ENCODE data around the gene FAHD1. TPM values are rescaled to one million over a fixed set of nuclear protein-coding genes. Genes with fewer than 3 reads are reported as not detected.
"Not testable (repeated sequence)": the region's sequence is repeated elsewhere in the genome, so short reads cannot be mapped to it uniquely, and the experiment has no call there.

Gene FAHD1
- total RNA-seq, 4 donors from 2014 or later = 20.4 to 43.2 (median 39.5) TPM

DNA sequence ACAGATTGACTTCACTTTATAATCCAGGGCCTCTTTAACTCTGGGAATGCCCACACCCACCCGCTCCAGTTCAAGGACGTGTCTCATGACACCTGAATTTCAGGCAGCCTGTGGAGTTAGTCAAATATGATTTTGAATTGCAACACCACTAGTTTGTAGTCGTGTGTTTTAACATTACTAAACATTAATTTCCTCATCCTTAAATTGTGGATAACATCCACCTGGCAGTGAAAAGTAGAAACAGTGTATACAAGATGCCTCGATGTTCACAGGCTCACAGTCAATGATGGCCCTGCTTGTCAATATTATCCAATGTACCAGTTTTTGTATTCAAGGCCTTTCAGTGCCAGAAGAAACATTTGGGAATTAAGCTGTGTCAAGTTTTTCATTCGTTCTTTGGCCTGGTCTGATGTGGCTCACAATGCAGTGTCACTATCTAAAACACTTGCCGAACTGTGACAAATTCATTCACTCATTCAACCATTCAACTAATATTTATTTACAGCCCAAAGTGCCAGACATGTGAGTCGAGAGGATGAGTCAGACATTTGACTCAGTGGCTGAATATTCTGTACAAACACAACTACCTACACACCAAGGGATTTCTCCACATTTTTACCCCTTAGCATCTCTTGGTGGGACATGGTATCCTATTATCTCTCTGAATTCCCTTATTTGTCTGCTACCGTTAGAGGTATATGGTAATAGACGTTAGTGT, 43.5 kb downstream of the FAHD1 start:
- Histone ChIP-seq H3K36me3 (no peaks in the 10 kb centered on the region), H3K27me3 (peaks cover 4 to 37% (median 22%) of the 10 kb centered on the region in 4 donors), H3K9me3 (no peaks in the 10 kb centered on the region), H3K4me3 (no peak overlapping the region), H3K27ac (replicated peaks in 1 of 4) (no peak overlapping the region), H3K4me1 (peaks cover 0 to 11% (median 7%) of the 10 kb centered on the region in 4 donors)
- TF ChIP-seq EP300 (IDR thresholded peaks at IDR 0.05) = no peak
- TF ChIP-seq POLR2AphosphoS5 (IDR thresholded peaks at IDR 0.05) = no peak
- no peak for TF ChIP-seq POLR2A (IDR thresholded peaks at IDR 0.05; ENCODE audit: low read depth)
- no peak for DNase-seq (ENCODE audit: extremely low spot score)
- 54% methylated on average over 9 of the region's 9 CpGs for WGBS
- intact Hi-C loops (cut with DNase I) = no loop called here

DNA sequence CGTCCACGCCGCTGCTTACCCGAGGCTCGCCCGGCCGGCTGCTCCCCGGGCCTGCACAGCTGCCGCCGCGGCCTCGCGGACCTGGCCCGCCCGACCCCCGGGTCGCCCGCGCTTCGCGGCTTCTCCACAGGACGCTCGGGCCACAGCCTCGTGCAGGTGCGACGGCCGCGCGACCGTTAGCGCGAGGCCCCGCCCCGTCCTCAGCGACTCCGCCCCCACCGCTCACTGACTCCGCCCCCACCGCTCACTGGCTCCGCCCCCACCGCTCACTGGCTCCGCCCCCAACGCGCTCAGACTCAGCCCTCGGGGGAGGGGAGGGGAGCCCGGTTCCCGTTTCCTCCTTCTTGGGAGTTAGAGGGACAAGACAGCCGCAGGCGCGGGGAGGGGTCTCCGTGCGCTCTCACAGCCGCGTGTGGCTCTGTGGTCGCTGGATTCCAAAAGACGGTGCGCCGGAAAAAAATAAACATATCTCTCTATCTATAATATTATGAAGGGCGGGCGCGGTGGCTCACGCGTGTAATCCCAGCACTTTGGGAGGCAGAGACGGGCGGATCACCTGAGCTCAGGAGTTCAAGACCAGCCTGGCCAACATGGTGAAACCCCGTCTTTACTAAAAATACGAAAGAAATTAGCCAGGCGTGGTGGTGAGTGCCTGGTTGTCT, 45.1 kb downstream of the FAHD1 start, which contains the start of gene MEIOB:
Gene MEIOB (minus strand): TSS at position 191 of the 662 bp plus-strand sequence. CDS start 3,989 bp downstream, outside the sequence.
- DNase-seq (ENCODE audit: extremely low spot score) = no peak
- H3K27ac ChIP-seq (replicated peaks in 1 of 4) = no peak within 1 kb of the TSS
- no peaks in the 10 kb centered on the region for H3K9me3 ChIP-seq
- no peaks in the 10 kb centered on the region for H3K36me3 ChIP-seq
- intact Hi-C loops (cut with DNase I) = no loop called here
- TF ChIP-seq, protein P1, sequence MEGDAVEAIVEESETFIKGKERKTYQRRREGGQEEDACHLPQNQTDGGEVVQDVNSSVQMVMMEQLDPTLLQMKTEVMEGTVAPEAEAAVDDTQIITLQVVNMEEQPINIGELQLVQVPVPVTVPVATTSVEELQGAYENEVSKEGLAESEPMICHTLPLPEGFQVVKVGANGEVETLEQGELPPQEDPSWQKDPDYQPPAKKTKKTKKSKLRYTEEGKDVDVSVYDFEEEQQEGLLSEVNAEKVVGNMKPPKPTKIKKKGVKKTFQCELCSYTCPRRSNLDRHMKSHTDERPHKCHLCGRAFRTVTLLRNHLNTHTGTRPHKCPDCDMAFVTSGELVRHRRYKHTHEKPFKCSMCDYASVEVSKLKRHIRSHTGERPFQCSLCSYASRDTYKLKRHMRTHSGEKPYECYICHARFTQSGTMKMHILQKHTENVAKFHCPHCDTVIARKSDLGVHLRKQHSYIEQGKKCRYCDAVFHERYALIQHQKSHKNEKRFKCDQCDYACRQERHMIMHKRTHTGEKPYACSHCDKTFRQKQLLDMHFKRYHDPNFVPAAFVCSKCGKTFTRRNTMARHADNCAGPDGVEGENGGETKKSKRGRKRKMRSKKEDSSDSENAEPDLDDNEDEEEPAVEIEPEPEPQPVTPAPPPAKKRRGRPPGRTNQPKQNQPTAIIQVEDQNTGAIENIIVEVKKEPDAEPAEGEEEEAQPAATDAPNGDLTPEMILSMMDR (IDR thresholded peaks at IDR 0.05) = no peak
- TF ChIP-seq POLR2AphosphoS5 (IDR thresholded peaks at IDR 0.05) (no peak), POLR2A (IDR thresholded peaks at IDR 0.05; ENCODE audit: low read depth) (no peak), EP300 (IDR thresholded peaks at IDR 0.05) (no peak)
- peak within 1 kb of the TSS; percentile 15 to 34 (median 30) for H3K4me3 ChIP-seq
- H3K27me3 ChIP-seq = peaks cover 4 to 53% (median 23%) of the 10 kb centered on the region in 4 donors
- peaks cover 0 to 11% (median 7%) of the 10 kb centered on the region in 4 donors for H3K4me1 ChIP-seq
- 3% methylated on average over 20 of the region's 68 CpGs for WGBS

GRCh38 chr16:1874854-1875253, 47.8 kb downstream of the FAHD1 start:
- Histone ChIP-seq H3K27ac (replicated peaks in 1 of 4) (no peak overlapping the region), H3K36me3 (no peaks in the 10 kb centered on the region), H3K4me3 (no peak overlapping the region), H3K4me1 (peaks cover 0 to 11% (median 7%) of the 10 kb centered on the region in 4 donors), H3K9me3 (no peaks in the 10 kb centered on the region), H3K27me3 (peaks cover 4 to 77% (median 23%) of the 10 kb centered on the region in 4 donors)
- 58% methylated on average over 6 of the region's 6 CpGs for WGBS
- intact Hi-C loops (cut with DNase I) = no loop called here
- no peak for DNase-seq (ENCODE audit: extremely low spot score)
- no peak for TF ChIP-seq POLR2AphosphoS5 (IDR thresholded peaks at IDR 0.05)
- TF ChIP-seq POLR2A (IDR thresholded peaks at IDR 0.05; ENCODE audit: low read depth) = no peak
- no peak for TF ChIP-seq EP300 (IDR thresholded peaks at IDR 0.05)
- TF ChIP-seq, protein P1 (IDR thresholded peaks at IDR 0.05) = no peak

- H3K27ac ChIP-seq (replicated peaks in 1 of 4); H3K4me3 ChIP-seq; DNase-seq (ENCODE audit: extremely low spot score); H3K36me3 ChIP-seq; intact Hi-C loops (cut with DNase I); H3K9me3 ChIP-seq: not testable (repeated sequence)
- WGBS = 88% methylated on average over 13 of the region's 13 CpGs
- peaks cover 4 to 84% (median 23%) of the 10 kb centered on the region in 4 donors for H3K27me3 ChIP-seq
- peaks cover 0 to 11% (median 7%) of the 10 kb centered on the region in 4 donors for H3K4me1 ChIP-seq
Measured at GRCh38 chr16:1876066-1876465, 49.1 kb downstream of the FAHD1 start.

DNA sequence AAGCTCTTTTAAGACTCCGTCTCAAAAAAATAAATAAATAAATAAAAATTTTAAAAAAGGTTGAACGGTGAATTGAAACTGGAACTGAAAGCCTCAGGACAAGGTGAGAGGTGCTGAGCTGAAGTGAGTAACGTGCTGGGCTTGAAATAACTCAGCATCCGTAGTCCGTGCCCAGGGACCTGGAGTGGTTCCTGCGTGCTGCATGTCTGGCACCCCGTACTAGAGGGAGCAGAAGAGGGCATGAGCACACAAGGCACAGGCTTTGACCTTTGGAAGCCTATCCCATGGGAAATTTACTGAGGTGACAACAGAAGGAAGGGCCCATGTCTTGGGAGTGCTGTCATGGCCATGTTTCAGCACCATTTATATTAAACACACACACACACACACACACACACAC, 49.5 kb downstream of the FAHD1 start:
- no peaks in the 10 kb centered on the region for H3K9me3 ChIP-seq
- H3K4me3 ChIP-seq = no peak overlapping the region
- intact Hi-C loops (cut with DNase I) = no loop called here
- H3K27ac ChIP-seq (replicated peaks in 1 of 4) = no peak overlapping the region
- DNase-seq (ENCODE audit: extremely low spot score) = no peak
- H3K27me3 ChIP-seq = peaks cover 4 to 88% (median 23%) of the 10 kb centered on the region in 4 donors
- WGBS = 80% methylated on average over 7 of the region's 7 CpGs
- H3K36me3 ChIP-seq = no peaks in the 10 kb centered on the region
- TF ChIP-seq EP300 (IDR thresholded peaks at IDR 0.05) = no peak
- TF ChIP-seq, protein P1 (IDR thresholded peaks at IDR 0.05) = no peak
- TF ChIP-seq POLR2A (IDR thresholded peaks at IDR 0.05; ENCODE audit: low read depth) = no peak
- TF ChIP-seq POLR2AphosphoS5 (IDR thresholded peaks at IDR 0.05) = no peak
- peaks cover 0 to 11% (median 7%) of the 10 kb centered on the region in 4 donors for H3K4me1 ChIP-seq
